GM11168 (cell line): ENCODE results near the gene STK11IP.

Experiments
- in situ Hi-C: fragments of 300-500 bp; cut with MboI; formaldehyde crosslinking; loops from one replicate; pipeline ENCODE4 v1.12.0; 2022; ENCODE audit warnings: low sequenced_read_pairs; ENCODE audit not compliant: unreplicated experiment

STK11IP gene

GRCh38 chr2:219561179-219562048 is 36.2 kb upstream of the STK11IP start:
- in situ Hi-C loops = no loop called here

DNA sequence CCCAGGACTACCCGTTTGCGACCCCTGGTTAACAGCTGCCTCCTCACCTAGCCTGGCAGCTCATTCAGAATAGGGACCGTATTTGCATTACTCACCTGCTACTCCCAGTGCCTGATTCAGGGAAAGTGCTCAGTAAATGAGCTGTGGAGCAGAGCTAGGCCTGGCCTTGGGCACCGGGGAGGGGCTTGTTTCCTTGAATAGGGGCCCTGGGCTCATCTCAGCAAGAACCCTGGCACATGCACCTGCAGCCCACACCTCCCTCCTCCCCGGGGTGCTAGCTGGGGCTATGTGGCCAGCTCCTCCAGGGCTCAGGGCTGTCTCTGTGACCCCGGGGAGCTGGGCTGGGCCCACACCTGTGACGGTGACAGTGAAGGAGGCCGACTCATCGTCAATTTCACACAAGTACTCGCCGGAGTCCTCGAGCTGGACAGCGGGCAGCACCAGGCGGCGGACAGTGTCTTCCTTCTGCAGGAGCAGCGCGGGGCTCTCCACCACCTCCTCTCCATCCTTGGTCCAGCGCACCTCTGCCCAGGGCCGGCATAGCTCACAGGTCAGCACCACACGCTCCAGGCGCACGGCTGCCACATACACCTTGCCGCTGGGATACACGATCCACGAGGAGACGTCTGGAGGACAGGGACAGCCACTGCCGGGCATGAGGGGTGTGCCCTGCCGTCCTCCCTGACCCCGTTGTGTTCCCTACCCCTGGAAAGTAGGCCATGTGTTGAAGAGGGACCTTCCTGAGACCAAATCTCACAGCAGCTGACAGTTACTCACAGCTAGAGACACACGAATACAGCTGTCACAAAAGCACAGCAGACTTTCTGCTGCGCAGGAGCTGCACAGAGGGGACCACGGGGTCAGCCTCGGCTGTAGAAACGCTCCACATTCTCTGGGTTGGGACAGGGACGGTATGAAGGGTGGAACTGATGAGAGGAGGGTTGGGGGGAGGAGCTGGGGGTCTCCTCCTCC is 35.3 kb upstream of the STK11IP start:
- in situ Hi-C loops = no loop called here

DNA sequence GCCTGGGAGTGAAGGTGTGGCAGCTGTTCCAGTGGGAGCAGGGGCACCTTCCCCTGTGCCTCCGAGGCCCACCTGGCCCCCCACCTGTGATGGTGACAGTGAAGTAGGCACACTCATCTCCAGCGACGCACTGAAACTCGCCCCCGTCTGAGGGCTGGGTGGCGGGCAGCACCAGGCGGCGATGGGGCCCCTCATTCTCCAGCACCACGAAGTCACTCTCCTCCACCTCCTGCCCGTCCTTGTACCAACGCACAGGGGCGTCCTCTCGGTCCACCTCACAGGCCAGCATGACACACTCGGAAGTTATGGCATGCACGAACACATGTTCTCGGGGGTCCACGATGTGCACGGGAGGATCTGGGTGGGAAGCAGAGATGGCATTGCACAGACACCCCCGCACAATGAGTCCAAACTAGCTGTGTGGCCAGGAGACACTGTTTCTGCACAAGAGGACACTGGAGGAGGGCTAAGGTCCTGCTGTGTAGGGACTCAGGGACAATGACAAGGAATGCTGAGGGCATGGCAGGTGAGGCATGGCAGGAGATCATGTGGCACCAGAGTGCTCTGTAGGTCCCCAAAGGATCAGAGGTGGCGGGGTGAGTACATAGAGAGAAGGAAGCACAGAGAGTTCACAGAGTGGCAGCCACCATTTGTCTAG is 34.3 kb upstream of the STK11IP start:
- in situ Hi-C loops = no loop called here

DNA sequence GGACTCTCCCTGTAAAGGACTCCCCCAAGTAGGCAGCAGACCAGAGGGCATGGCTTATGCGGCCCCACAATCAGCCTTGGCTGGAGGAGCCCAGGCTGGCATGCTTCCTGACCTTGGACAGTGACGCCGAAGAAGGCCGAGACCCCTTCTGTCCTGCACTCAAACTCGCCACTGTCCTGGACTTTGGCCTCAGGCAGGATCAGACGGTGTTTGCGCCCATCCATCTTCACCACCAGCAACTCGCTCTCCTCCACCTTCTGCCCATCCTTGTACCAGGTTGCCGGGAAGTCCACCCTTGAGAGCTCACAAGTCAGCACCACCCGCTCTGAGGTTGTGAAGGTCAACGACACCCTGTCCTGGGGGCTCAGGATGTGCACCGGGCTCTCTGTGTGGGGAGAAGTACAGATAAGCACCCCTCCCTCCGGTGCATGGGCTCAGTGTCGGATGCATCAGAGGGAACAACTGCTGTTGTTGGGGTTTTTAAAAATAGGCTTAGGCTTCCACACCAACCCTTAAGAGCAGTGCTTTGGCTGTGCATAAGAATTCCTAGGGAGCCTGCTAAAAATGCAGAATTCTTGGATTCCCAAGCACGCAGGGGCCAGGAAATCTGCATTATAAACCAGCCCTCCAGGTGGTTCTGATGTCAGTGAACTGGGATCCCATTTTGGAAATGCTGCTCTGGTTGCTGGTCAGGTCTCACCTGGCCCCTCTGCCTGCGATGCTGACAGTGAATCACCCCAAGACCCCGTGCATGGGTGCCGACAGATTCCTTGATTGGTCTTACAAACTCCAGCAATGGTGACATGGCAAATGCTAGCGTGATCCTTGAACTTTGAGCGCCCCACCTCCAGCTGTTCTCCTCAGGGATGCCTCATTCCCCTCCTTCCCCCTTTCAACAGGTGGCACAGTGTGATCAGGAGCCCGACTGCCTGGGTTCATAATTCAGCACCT is 32.3 kb upstream of the STK11IP start:
- in situ Hi-C loops = no loop called here

GRCh38 chr2:219566640-219567039 is 31.0 kb upstream of the STK11IP start:
- in situ Hi-C loops = no loop called here

GRCh38 chr2:219567131-219567530 is 30.5 kb upstream of the STK11IP start:
- in situ Hi-C loops = no loop called here

- in situ Hi-C loops = no loop called here
These were observed 29.8 kb upstream of the STK11IP start for GRCh38 chr2:219567791-219568361.

GRCh38 chr2:219569041-219569440 is 28.6 kb upstream of the STK11IP start:
- in situ Hi-C loops = no loop called here

DNA sequence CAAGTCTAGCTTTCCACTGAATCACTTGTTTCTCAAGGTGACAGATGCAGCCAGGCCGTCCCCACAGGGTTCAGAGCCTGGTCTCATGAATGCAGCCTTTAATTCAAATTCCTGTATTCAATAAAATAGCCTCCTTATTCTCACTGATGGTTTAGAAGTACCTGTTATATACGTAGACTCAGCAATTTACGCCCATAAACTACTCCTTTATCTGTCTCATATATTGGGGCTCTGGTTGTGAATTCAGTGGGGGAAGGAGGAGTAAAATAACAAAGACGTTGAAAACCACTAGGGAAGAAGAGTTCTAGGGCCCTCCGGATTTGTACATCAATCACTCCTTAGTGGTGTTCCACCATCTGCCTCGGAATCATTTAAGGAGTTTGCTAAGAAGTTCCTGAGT is 28.0 kb upstream of the STK11IP start:
- in situ Hi-C loops = no loop called here

GRCh38 chr2:219570194-219570923 is 27.3 kb upstream of the STK11IP start:
- in situ Hi-C loops = no loop called here

DNA sequence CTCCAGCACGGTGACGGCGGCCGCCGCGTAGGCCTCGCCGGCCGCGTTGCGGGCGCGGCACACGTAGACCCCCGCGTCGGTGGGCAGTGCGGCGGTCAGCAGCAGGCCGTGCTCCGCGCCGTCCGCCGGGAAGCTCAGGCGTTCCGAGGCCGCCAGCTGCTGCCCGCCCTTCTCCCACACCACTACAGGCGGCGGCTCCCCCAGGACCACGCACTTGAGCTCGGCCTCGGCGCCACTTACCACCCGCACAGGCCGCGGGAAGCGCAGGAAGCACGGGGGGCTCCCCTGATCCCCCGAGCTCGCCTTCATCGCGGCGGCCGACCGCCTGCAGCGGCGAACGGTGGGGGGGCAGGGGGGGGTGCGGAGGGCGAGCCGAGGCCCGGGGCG is 26.7 kb upstream of the STK11IP start:
- in situ Hi-C loops = no loop called here

GRCh38 chr2:219571311-219572236 is 26.1 kb upstream of the STK11IP start, which contains the start of gene OBSL1:
OBSL1 (minus strand) TSS chr2:219571539; CDS start chr2:219571232, 307 bp downstream.
- in situ Hi-C loops = no loop called here

DNA sequence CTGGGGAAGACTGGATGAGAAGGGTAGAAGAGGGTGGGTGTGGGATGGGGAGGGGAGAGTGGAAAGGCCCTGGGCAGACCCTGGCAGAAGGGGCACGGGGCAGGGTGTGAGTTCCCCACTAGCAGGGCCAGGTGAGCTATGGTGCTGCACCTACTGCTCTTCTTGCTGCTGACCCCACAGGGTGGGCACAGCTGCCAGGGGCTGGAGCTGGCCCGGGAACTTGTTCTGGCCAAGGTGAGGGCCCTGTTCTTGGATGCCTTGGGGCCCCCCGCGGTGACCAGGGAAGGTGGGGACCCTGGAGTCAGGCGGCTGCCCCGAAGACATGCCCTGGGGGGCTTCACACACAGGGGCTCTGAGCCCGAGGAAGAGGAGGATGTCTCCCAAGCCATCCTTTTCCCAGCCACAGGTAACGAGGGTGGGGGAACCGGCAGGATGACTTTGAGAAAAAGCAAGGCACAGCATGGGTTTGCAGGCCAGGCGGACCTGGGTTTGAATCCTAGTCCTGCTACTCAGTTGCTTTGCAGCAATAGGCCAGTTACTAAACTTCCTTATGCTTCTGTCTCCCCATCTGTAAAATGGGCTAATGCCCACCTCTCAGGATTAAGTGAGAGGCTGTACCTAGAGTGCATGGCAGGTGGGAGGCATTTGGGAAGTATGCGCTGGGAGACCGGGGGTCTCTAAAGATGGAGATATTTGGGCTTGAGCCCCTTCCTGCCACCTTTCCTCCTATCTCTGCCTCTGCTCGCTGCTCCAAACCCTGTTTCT is 25.2 kb upstream of the STK11IP start, which contains the start of gene INHA:
Gene INHA, plus strand, starts transcription at position 74 of the 765 bp plus-strand sequence. Its CDS starts 65 bp downstream, at position 139.
- in situ Hi-C loops = no loop called here

GRCh38 chr2:219573166-219573565 is 24.5 kb upstream of the STK11IP start:
- in situ Hi-C loops = no loop called here

GRCh38 chr2:219574484-219575311 is 23.0 kb upstream of the STK11IP start:
- in situ Hi-C loops = no loop called here
